RWPE1 (cell line): ENCODE data around the gene ESPN.

Experiments
- CTCF ChIA-PET: fragments of 350-600 bp; sonication (Branson Sonifier 250); formaldehyde crosslinking; extraction: SDS; loops from one replicate; lab custom pipeline; 2021; lab: Yijun Ruan, JAX
- POLR2A ChIA-PET: fragments of 400-600 bp; formaldehyde crosslinking; extraction: SDS; loops from one replicate; lab custom pipeline; 2020; ENCODE audit warnings: antibody characterized with exemption; ENCODE audit not compliant: low non-redundant PET; lab: Yijun Ruan, JAX
- DNase-seq: peaks from one replicate; pipeline ENCODE4 v3.0.0; 2012; ENCODE audit warnings: low spot score
- H3K27ac ChIP-seq: fragments of 450-650 bp; 2 replicates; pipeline ENCODE4 v1.5.1; 2017
- TF ChIP-seq, protein P1 (sequence below): fragments of 450-650 bp; conservative IDR thresholded peaks from 2 replicates; pipeline ENCODE4 v1.5.1; 2017; ENCODE audit warnings: low read depth, mild to moderate bottlenecking

Gene ESPN

DNA sequence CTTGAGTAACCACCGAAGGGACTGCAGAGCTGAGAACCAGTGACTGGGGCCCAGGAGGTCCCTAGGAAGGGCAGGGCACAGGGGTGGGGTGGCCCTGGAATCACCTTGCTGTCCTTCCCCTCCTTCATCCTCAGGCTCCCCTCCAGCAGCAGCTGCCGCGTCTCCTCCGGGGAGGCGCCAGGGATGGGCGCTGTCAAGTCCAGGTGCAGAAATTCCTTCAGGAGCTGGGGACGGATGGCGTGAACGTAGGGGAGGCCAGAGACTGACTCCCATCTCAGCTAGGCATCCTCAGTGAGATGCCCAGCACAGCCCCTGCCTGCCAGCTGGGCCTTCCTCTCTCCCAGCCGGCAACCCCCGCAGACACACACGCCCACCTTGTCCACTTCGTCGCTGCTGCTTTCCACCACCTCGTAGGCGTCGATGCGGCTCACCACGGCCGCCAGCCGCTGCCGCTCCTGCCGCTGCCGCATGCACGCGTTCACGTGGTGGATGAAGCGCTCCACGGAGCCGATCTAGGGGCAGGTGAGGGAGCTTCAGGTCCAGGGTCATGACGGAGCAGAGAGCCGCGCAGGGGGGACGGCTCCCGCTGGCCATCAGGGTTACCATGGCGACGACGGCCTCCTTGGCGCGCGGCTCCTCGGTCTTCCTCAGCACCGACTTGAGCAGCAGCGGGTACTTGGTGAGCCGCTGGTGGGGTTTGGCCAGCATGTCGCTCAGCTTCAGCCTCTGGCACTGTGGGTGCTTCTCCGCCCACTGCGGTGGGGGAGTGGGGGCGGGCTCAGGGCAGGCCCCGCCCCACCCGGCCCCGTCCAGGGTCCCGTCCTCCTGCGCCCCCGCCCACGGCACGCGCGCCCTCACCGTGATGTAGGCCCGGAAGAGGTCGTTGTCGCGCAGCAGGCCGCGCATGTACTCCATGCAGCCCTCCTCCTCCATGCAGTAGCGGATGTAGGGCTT, 45.8 kb downstream of the ESPN start:
- TF ChIP-seq, protein P1, sequence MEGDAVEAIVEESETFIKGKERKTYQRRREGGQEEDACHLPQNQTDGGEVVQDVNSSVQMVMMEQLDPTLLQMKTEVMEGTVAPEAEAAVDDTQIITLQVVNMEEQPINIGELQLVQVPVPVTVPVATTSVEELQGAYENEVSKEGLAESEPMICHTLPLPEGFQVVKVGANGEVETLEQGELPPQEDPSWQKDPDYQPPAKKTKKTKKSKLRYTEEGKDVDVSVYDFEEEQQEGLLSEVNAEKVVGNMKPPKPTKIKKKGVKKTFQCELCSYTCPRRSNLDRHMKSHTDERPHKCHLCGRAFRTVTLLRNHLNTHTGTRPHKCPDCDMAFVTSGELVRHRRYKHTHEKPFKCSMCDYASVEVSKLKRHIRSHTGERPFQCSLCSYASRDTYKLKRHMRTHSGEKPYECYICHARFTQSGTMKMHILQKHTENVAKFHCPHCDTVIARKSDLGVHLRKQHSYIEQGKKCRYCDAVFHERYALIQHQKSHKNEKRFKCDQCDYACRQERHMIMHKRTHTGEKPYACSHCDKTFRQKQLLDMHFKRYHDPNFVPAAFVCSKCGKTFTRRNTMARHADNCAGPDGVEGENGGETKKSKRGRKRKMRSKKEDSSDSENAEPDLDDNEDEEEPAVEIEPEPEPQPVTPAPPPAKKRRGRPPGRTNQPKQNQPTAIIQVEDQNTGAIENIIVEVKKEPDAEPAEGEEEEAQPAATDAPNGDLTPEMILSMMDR, result no peak
- ChIA-PET POLR2A (no interaction called here), CTCF (interaction anchor here (0.6 kb wide), 1 partner anchor 1471 kb away, joined by 4 read pairs; no protein-coding TSS in a partner anchor)
- DNase-seq, result no peak
- H3K27ac ChIP-seq, result peak overlapping the region; percentile 79

DNA sequence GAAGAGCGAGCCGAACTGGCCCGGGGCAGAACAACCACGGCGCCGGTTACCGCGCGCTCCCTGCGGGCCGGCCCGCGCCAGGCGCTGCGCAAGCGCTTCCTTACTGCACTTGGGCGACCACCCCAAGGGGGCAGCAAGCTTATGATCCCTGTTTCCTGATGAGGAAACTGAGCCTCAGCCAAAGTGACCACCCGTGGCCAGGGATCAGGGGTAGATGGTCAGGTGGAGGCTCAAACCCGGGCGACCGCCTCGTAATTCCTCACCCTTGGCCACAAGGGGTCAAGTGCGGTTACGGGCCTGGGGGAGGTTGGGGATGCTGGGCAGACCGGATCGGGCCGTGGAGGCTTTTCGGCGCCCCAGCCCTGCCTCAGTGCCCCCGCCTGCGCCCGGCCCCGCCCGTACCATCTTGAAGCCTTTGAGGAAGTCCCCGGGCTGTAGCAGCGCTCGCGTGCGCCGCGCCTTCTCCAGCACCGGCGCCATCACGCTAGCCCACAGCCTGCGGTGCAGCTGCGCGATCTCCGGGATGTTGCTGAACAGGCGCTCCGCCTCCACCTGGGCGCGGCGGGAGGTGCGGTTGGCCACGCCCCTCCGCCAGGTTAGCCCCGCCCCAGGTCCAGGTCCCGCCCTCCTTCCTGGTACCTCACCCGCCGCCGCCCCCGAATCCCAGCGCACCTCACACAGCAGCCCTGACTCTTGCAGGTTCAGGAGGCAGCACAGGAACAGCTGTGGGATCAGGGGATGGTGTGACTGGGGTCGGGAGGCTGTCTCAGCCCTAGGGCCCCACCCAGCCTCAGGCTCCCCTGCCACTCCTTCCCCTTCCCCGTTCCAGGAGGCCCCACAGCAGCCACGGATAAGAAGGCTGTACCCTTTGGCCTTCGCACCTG, 46.8 kb downstream of the ESPN start:
- peak overlapping the region; percentile 79 for H3K27ac ChIP-seq
- TF ChIP-seq, protein P1, result no peak
- CTCF ChIA-PET, result interaction anchor here (0.6 to 1.0 kb wide), 7 partner anchors 9 to 225 kb away, joined by 3 to 4 read pairs (median 3); no protein-coding TSS in a partner anchor
- POLR2A ChIA-PET, result no interaction called here
- DNase-seq, result no peak

DNA sequence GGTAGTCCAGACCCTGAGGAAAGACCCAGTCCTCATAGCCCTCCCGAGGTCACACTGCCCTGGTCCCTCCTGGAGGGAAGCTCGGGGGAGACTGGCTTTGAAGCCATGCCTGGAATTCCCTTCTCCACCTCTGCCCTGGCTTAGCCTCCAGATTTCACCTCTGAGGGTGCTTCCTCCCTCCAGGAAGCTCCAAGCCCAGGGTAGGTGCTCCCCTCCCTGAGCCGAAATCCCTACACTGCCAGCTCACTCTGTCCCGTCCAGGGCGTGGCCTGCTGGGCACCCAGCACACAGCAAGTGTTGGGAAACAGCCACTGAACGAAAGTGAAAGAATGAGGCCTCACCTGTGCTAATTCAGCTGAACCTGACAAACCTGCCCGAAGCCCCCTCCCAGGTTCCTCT, 47.4 kb downstream of the ESPN start:
- ChIA-PET POLR2A (no interaction called here), CTCF (interaction anchor here (0.6 to 1.0 kb wide), 8 partner anchors 9 to 226 kb away, joined by 3 to 4 read pairs (median 3); no protein-coding TSS in a partner anchor)
- peak; percentile 68 for DNase-seq
- peak overlapping the region; percentile 79 for H3K27ac ChIP-seq
- TF ChIP-seq, protein P1, result no peak

DNA sequence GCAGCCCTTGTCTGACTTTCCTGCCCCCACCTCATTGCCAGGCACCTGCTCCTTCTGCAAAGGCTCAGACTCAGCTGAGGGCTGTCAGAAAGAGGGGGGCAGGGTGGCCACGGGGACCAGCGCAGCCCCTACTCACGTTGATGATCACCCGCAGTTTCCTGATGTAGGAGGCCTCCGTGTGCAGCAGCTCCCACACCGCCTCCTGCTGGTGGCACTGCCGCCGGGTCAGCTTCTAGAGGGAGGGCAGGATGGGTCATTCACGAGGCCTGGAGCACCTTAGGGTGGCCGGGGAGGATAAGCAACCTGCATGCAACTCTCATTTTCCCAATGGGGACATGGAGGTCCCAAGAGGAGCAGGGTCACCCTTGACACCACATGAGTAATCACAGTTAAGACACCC, 47.8 kb downstream of the ESPN start:
- TF ChIP-seq, protein P1, result peak; percentile 29; the same call in 1 of the 2 replicates
- ChIA-PET POLR2A (no interaction called here), CTCF (interaction anchor here (0.6 to 1.0 kb wide), 9 partner anchors 10 to 226 kb away, joined by 3 to 9 read pairs (median 3); no protein-coding TSS in a partner anchor)

DNA sequence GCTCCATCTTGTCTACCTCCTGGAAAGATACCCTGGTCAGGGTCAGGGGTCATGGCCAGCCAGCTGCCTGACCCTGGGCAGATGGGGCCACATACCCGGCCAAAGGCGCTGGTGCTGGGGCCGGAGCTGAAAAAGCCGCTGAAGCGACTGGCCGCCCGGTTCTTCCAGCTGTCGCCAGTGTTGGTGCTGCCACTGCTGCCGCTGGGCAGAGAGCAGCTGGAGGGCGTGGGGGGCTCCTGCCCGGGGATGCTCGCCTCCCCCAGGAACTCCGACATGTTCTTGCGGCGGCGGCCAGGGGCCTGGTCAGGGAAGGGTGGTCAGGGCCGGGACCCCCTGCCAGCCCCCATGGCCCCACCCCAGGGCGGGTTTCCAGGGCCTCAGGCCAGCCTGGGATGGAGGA, 48.6 kb downstream of the ESPN start:
- CTCF ChIA-PET, result interaction anchor here (0.7 kb wide), 1 partner anchor 17 kb away, joined by 9 read pairs; no protein-coding TSS in a partner anchor
- TF ChIP-seq, protein P1, result no peak
- DNase-seq, result no peak
- H3K27ac ChIP-seq, result peak overlapping the region; percentile 79
- POLR2A ChIA-PET, result no interaction called here

More for the DNA sequence above, 47.8 kb downstream of the ESPN start:
- H3K27ac ChIP-seq, result peak overlapping the region; percentile 79
- no peak for DNase-seq
